Hematopoietic multipotent progenitor cell treated with erythropoietin and hydrocortisone succinate and interleukin-3 and kit ligand, for 6 days (in vitro differentiated cells): Measurements from ENCODE around the gene SNTB2.
"Not testable (repeated sequence)": the region's sequence is repeated elsewhere in the genome, so short reads cannot be mapped to it uniquely, and the experiment has no call there.

Experiments
- DNase-seq: peaks from one replicate; pipeline ENCODE4 v3.0.0-alpha.2; 2015

SNTB2 gene

GRCh38 chr16:69294051-69294450, 107.1 kb downstream of the SNTB2 start:
- no peak for DNase-seq

- not testable (repeated sequence) for DNase-seq
Observed at GRCh38 chr16:69296771-69297170, 109.8 kb downstream of the SNTB2 start.

GRCh38 chr16:69298261-69298660, 111.3 kb downstream of the SNTB2 start:
- no peak for DNase-seq

GRCh38 chr16:69301187-69301586, 114.2 kb downstream of the SNTB2 start:
- no peak for DNase-seq

- DNase-seq = no peak
Observed at GRCh38 chr16:69301861-69302260, 114.9 kb downstream of the SNTB2 start.

- DNase-seq = no peak
Observed at GRCh38 chr16:69302301-69302700, 115.3 kb downstream of the SNTB2 start.

- DNase-seq = no peak
Observed at GRCh38 chr16:69306031-69306430, 119.1 kb downstream of the SNTB2 start.

GRCh38 chr16:69307091-69307490, 120.1 kb downstream of the SNTB2 start:
- DNase-seq = no peak

GRCh38 chr16:69307856-69308255, 120.9 kb downstream of the SNTB2 start:
- no peak for DNase-seq

GRCh38 chr16:69309316-69309715, 122.4 kb downstream of the SNTB2 start:
- DNase-seq = no peak

- DNase-seq = peak; percentile 98
Observed at GRCh38 chr16:69310653-69311532, 123.9 kb downstream of the SNTB2 start, which contains the start of gene VPS4A. VPS4A (plus strand) TSS chr16:69311350; CDS start chr16:69311512, 162 bp downstream.

GRCh38 chr16:69311533-69312387, 124.8 kb downstream of the SNTB2 start:
- peak; percentile 50 for DNase-seq

- DNase-seq = no peak
Observed at GRCh38 chr16:69313469-69313868, 126.5 kb downstream of the SNTB2 start.

- DNase-seq = no peak
Observed at GRCh38 chr16:69314534-69314933, 127.6 kb downstream of the SNTB2 start.

GRCh38 chr16:69315486-69316311, 128.7 kb downstream of the SNTB2 start:
- DNase-seq = peak; percentile 19

GRCh38 chr16:69316595-69317034, 129.7 kb downstream of the SNTB2 start:
- DNase-seq = no peak

GRCh38 chr16:69318177-69318910, 131.4 kb downstream of the SNTB2 start:
- no peak for DNase-seq

GRCh38 chr16:69318911-69319289, 131.9 kb downstream of the SNTB2 start:
- no peak for DNase-seq

- no peak for DNase-seq
Observed at GRCh38 chr16:69319381-69319780, 132.4 kb downstream of the SNTB2 start.

GRCh38 chr16:69319826-69320739, 133.1 kb downstream of the SNTB2 start:
- DNase-seq = no peak

- no peak for DNase-seq
Observed at GRCh38 chr16:69320740-69321073, 133.7 kb downstream of the SNTB2 start.
